NCI-H1436 treated with DMSO at 0.1 percent for 48 hours (cell line): ENCODE data around the gene PRKAR1B.

Experiments used
- DNase-seq: peaks from one replicate; lab custom pipeline; 2025; lab: John Stamatoyannopoulos, UW

PRKAR1B gene

DNA sequence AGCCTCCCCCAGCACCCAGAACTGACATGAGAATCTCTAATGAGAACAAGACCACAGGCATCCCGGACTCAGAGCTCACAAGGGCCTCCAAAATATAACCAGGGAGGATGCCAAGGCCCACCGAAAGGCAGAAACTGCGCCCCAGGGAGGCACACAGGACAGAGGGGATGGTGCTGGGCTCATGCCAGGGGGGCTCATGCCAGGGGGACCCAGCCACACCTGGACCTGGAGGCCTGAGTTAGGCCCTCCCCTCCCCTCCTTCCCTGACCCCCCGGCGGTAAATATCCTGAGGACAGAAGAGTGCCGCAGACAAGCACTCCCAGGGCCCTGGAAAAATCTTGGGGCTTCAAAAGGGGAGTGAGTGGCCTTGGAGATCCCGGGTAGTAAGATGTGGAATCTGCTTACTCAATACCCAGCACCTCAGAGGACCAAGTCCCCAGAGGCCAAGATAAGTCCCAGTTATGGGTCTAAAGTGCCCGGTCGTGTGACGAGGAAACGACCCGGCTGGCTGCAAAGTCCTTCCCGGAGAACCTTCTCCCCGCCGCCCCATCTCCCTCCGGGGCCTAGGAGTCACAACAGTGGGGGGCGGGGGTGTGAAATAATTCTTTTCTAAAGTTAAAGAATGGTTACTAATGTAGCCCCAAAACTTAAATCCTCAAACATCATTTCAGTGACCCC, 219.3 kb downstream of the PRKAR1B start:
- no peak for DNase-seq

GRCh38 chr7:506921-507622, 220.0 kb downstream of the PRKAR1B start:
- no peak for DNase-seq

GRCh38 chr7:506391-506831, 220.7 kb downstream of the PRKAR1B start:
- no peak for DNase-seq

GRCh38 chr7:505171-505570, 221.9 kb downstream of the PRKAR1B start:
- DNase-seq, result no peak

GRCh38 chr7:504221-505111, 222.6 kb downstream of the PRKAR1B start:
- DNase-seq, result no peak

- no peak for DNase-seq
Measured at GRCh38 chr7:503575-504111, 223.4 kb downstream of the PRKAR1B start.

GRCh38 chr7:502296-502695, 224.8 kb downstream of the PRKAR1B start:
- no peak for DNase-seq

DNA sequence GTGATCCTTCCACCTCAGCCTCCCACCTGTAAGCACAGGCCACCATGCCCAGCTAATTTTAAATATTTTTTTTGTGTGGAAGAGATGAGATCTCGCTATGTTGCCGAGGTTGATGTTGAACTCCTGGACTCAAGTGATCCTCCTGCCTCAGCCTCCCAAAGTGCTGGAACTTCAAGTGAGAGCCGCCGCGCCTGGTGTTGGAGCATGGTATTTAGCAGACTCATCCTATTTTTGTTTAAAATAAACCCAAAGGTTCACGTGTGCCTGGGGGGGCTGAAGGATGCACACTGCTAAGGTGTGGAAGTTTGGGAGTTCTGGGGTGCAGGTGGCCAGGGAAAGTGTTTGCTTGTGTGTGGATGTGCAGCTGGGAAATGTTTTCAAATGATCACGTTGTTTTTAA, 225.6 kb downstream of the PRKAR1B start:
- no peak for DNase-seq

GRCh38 chr7:500521-501420, 226.3 kb downstream of the PRKAR1B start:
- DNase-seq, result no peak

DNA sequence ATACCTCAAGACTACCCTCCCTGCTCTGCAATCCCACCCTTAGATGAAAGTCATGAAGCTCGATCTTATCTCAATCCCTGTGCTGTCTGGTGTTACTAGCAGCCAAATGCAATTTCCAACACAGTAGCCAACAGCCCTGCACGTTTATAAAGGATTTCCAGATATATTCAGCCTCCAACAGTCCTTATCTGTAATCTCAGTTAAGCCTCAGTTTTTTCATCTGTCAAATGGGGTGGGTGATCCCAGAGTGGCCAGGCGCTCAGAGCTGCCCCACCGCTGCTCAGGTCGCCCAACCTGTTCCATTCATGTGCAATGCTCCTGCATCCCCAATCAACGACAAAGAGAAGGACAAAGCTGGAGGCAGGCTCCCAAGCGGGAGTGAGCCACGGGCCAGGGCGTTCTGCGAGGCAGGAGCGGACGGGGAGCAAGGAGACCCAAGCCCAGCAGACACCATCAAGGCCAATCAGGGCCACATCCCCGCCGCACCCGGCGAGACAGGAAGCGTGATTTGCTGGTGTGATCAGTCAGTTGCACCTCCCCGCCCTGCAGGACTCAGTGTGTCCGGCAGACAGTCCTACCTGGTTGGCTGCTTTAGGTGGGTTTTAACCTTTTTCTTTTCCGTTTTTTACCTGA, 227.1 kb downstream of the PRKAR1B start:
- no peak for DNase-seq
